ENCODE data around the gene CIB1. TPM values are rescaled to one million over a fixed set of nuclear protein-coding genes. Genes with fewer than 3 reads are reported as not detected.
A peak's percentile ranks its signal among the peaks of the same experiment; 100 is the strongest.

CIB1 gene
- total and polyA plus RNA-seq, 10 of the 15 experiments (the other 5 are each of a cell fraction or from before 2014, with no cell fraction given): 10.8 to 155 (median 81.9) TPM

DNA sequence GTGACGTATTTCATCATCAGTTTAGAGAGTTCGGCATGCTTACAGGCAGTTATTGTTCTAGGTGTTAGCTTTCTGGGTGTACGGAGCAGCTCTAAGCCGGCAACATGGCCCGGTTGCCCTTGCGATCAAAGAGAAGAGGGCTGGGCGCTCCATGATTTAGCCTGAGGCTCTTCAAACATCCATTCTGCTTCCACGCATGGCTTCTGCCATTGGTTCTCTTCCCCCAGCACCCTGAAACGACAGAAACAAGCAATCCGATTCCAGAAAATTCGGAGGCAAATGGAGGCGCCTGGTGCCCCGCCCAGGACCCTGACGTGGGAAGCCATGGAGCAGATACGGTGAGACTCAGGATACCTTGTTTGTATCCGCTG lies 32.3 kb upstream of the CIB1 start:
- H3K79me2 ChIP-seq (ENCODE audit: control insufficient read depth, insufficient read depth, low read length): peaks cover 43% of the 10 kb centered on the region
- H3K9ac ChIP-seq (ENCODE audit: control insufficient read depth, insufficient read depth, low read length): peak overlapping the region; percentile 82
- no peak for DNase-seq (ENCODE audit: low read depth, low spot score)
- peak overlapping the region; percentile 87 for H3K27ac ChIP-seq (ENCODE audit: control insufficient read depth, insufficient read depth)
- FAIRE-seq: no peak
- no TSS peak for BruUV-seq (replicated peaks)
- in situ Hi-C loops (cut with MboI): no loop called here
- H3K9me3 ChIP-seq (replicated peaks; ENCODE audit: control insufficient read depth, insufficient read depth, low read length): no peaks in the 10 kb centered on the region
- CTCF ChIA-PET: interaction anchor here (0.7 to 1.0 kb wide), 4 partner anchors 21 to 665 kb away, joined by 3 to 8 read pairs (median 3); partner anchors contain the start of genes CIB1 and GDPGP1
- WGBS (ENCODE audit: insufficient coverage, insufficient replicate concordance, low lambda C conversion rate, missing lambda C conversion rate): 2% methylated on average over 16 of the region's 16 CpGs
- peak overlapping the region; percentile 82 for H3K4me3 ChIP-seq
- RAD21 ChIA-PET (ENCODE audit: unreplicated experiment): interaction anchor here (0.7 to 4.0 kb wide), 4 partner anchors 20 to 109 kb away, joined by 3 to 47 read pairs (median 4); partner anchors contain the start of genes CIB1 and GDPGP1
- 0 out of 2 replicates have a peak, but pooled peaks have one; percentile 3 for TF ChIP-seq CREM (IDR thresholded peaks at IDR 0.05; ENCODE audit: low read depth)
- no peak for TF ChIP-seq SIX5 (IDR thresholded peaks at IDR 0.05; ENCODE audit: low read depth, low read length, severe bottlenecking)
- peak; percentile 80; the same call in 1 of the 2 replicates for TF ChIP-seq ZSCAN29 (IDR thresholded peaks at IDR 0.05)
- TF ChIP-seq MTA3 (IDR thresholded peaks at IDR 0.05; ENCODE audit: borderline replicate concordance, low read length): 0 out of 2 replicates have a peak, but pooled peaks have one; percentile 15
- peak; percentile 49; the same call in 1 of the 2 replicates for TF ChIP-seq YY1 (IDR thresholded peaks at IDR 0.05; ENCODE audit: low read depth, low read length)
- TF ChIP-seq MYB (IDR thresholded peaks at IDR 0.05; ENCODE audit: borderline replicate concordance, low read depth, low read length): no peak
- H4K20me1 ChIP-seq (ENCODE audit: control insufficient read depth, insufficient read depth): no peaks in the 10 kb centered on the region
- ATAC-seq: peak; percentile 22
- POLR2A ChIA-PET: interaction anchor here (0.6 to 1.2 kb wide), 6 partner anchors 32 to 104 kb away, joined by 3 to 16 read pairs (median 4); partner anchors contain the start of genes CIB1 and GDPGP1
- no peaks in the 10 kb centered on the region for H3K27me3 ChIP-seq (replicated peaks in 1 of 2; ENCODE audit: control insufficient read depth in 2 of 2, insufficient read depth in 2 of 2, low read length in 1 of 2)
- peak overlapping the region; percentile 95 for H2AFZ ChIP-seq (ENCODE audit: control insufficient read depth, low read depth, low read length)
- peak overlapping the region; percentile 77 for H3K4me2 ChIP-seq (ENCODE audit: control insufficient read depth, insufficient read depth)
- SMC1A ChIA-PET (ENCODE audit: uncharacterized antibody, unreplicated experiment): interaction anchor here (0.6 to 1.1 kb wide), 3 partner anchors 30 to 115 kb away, joined by 3 read pairs; no protein-coding TSS in a partner anchor
- peaks cover 0 to 2% of the 10 kb centered on the region in 2 experiments; a peak in 2 of 4 replicates for H3K36me3 ChIP-seq (ENCODE audit: control insufficient read depth in 2 of 2, insufficient read depth in 2 of 2, low read length in 1 of 2)
- intact Hi-C loops (cut with micrococcal nuclease; ENCODE audit: unreplicated experiment): no loop called here
- peaks cover 13% of the 10 kb centered on the region for H3K4me1 ChIP-seq (ENCODE audit: control insufficient read depth, insufficient read depth, low read length)
